WERI-Rb-1 (cell line): ENCODE measurements around the gene AGXT.

Source experiments
- DNase-seq: peaks from one replicate; pipeline ENCODE4 v3.0.0-alpha.2; 2020
- H3K27ac ChIP-seq: fragments of 250-450 bp; sonication (Bioruptor Pico); 2 replicates; pipeline ENCODE4 v1.5.1; 2020; ENCODE audit warnings: mild to moderate bottlenecking, moderate library complexity
- H3K27me3 ChIP-seq: fragments of 250-450 bp; sonication (Bioruptor Pico); 2 replicates; pipeline ENCODE4 v1.5.1; 2021; ENCODE audit warnings: mild to moderate bottlenecking, low read depth, moderate library complexity; ENCODE audit not compliant: insufficient read depth, severe bottlenecking
- H3K36me3 ChIP-seq: fragments of 250-450 bp; sonication (Bioruptor Pico); 2 replicates; pipeline ENCODE4 v1.5.1; 2020; ENCODE audit warnings: mild to moderate bottlenecking, moderate library complexity
- H3K4me3 ChIP-seq: 2 replicates; pipeline ENCODE4 v1.5.1; 2011; ENCODE audit warnings: low read depth, mild to moderate bottlenecking, control low read depth, low read length
- H3K9me3 ChIP-seq: fragments of 250-450 bp; sonication (Bioruptor Pico); 2 replicates; pipeline ENCODE4 v1.5.1; 2021; ENCODE audit warnings: mild to moderate bottlenecking, moderate library complexity; ENCODE audit not compliant: severe bottlenecking
- TF ChIP-seq, protein P1 (sequence below): IDR thresholded peaks from 2 replicates; pipeline ENCODE4 v1.5.1; 2011; ENCODE audit warnings: low read depth, mild to moderate bottlenecking, control low read depth, inconsistent platforms, low read length

AGXT gene

DNA sequence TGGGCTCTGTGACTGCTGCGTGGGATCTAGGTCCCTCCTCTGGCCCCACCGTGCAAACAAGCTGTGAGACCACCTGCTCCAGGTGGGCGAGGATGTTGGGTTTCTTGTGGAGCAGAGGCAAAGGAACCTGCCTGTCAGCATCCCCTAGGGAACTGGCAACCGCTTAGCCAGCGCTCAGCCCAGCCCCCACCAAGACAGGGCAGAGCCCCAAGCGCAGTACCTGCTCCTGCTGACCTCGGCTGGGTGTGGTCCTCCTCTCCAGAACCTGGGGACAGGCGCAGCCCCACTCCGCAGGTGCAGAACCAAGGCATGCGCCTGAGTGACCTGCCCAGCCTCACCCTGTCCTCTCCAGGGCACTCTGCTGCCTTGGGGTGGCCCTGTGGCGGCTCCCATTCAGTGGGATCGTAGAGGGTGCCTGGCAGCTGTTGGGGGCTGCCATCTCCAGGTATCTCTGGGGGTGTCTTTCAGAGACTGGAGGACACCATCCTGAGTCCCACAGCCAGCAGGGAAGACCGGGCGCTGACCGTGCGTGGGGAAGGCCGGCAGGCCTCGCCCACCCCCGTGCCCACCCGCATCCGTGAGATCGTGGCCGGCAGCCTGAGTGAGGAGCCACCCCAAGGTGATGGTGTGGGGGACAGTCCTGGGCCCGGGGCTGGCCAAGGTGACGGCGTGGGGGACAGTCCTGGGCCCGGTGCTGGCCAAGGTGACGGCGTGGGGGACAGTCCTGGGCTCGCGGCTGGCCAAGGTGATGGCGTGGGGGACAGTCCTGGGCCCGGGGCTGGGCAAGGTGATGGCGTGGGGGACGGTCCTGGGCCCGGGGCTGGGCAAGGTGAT, 49.9 kb downstream of the AGXT start:
- no peak overlapping the region for H3K27ac ChIP-seq
- H3K27me3 ChIP-seq, result no peaks in the 10 kb centered on the region
- no peaks in the 10 kb centered on the region for H3K36me3 ChIP-seq
- DNase-seq, result peak; percentile 6
- no peak overlapping the region for H3K4me3 ChIP-seq
- H3K9me3 ChIP-seq, result no peaks in the 10 kb centered on the region
- TF ChIP-seq, protein P1, sequence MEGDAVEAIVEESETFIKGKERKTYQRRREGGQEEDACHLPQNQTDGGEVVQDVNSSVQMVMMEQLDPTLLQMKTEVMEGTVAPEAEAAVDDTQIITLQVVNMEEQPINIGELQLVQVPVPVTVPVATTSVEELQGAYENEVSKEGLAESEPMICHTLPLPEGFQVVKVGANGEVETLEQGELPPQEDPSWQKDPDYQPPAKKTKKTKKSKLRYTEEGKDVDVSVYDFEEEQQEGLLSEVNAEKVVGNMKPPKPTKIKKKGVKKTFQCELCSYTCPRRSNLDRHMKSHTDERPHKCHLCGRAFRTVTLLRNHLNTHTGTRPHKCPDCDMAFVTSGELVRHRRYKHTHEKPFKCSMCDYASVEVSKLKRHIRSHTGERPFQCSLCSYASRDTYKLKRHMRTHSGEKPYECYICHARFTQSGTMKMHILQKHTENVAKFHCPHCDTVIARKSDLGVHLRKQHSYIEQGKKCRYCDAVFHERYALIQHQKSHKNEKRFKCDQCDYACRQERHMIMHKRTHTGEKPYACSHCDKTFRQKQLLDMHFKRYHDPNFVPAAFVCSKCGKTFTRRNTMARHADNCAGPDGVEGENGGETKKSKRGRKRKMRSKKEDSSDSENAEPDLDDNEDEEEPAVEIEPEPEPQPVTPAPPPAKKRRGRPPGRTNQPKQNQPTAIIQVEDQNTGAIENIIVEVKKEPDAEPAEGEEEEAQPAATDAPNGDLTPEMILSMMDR, result no peak

DNA sequence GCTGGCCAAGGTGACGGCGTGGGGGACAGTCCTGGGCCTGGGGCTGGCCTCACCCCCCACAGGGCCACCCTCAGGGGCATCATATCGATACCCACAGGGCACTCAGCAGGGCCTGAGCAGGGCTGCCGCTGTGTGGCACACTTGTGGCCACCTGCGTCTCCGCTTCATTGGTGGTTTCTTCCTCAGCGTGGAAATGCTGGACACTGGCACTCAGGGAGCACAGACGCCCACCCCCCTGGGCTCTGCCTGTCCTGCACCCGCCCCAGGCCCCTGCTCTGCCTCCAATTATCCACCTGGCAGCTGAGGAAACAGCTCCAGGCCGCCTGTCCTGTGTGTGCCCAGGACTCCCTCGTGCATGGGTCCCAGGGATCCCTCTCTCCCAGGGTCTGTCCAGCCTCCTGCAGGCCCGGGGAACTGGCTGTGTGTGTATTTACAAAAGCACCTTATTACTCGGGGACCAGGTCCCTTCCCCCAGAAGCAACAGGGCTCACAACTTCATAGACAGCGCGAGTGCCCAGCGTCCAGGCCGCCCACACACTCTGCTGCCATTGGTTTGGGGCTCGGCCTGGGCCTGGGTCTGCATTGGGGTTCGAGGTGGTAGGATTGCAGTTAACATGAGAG, 50.6 kb downstream of the AGXT start:
- TF ChIP-seq, protein P1, result no peak
- H3K27ac ChIP-seq, result no peak overlapping the region
- no peak overlapping the region for H3K4me3 ChIP-seq
- no peaks in the 10 kb centered on the region for H3K9me3 ChIP-seq
- no peaks in the 10 kb centered on the region for H3K27me3 ChIP-seq
- H3K36me3 ChIP-seq, result no peaks in the 10 kb centered on the region
- DNase-seq, result peak; percentile 5

DNA sequence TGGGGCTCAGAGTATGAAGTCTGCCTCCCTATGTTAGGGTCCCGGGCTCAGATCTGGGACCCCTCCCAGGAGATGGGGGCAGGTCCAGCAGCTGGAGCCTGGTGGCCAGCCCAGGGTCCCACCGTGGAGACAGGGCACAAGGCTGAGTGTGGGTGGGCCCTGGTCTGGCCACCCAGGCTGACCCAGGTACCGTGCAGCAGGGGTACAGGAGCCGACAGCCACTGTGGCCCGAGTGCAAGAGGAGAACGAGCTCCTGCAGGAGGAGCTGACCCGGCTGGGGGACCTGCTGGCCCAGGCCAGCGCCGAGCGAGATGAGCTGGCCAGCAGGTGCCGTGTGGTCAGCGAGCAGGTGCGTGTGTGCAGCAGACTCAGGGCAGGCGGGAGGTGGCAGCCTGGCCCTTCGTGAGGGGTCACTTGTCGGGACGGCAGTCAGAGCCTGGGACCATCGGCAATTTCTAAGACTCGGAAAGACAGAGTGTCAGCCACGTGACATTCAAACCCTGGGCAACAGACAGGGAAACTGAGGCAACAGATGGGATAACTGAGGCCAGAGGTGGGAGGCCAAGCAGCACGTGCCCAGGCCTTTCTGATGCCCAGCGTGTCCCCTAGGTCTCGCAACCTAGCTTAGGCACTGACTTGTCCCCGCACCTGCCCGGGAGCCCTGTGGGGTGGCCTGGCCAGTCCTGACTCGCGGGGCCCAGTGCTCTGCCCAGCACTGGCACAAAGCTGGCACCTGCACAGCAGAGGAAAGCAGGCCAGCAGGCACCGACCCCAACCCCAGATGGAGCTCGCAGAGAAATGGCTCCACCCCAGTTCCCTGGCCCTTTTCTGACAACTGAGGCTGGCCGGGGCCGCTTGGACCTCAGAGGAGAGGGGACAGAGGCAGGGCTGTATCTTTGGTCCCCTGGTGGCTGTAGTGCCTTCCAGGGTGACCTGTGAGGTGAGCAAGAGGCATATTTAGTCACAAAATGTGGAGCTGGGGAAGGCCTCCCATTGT, 51.5 kb downstream of the AGXT start:
- Histone ChIP-seq H3K27ac (no peak overlapping the region), H3K36me3 (no peaks in the 10 kb centered on the region), H3K9me3 (no peaks in the 10 kb centered on the region), H3K4me3 (no peak overlapping the region), H3K27me3 (no peaks in the 10 kb centered on the region)
- TF ChIP-seq, protein P1, result no peak
- DNase-seq, result peak; percentile 4

DNA sequence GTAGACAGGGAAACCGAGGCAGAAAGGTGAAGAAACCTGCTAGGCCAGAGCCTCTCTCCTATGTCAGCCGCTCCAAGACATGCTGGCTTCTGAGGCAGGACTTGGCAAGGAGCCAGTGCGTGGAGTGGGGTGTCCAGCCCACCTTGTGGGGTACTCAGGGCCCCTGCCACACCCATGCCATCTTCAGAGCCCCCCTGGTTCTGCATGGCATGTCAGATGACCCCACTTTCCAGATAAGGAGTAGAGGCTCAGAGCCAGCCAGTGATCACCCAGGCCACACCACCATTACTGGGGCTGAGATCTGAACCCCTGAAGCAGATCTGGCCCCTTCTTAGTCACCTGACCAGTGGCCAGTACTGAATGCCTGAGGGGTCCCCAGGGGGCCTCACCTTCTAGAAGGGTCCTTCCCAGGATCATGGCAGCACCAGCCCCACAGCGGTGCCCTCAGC, 52.2 kb downstream of the AGXT start:
- Histone ChIP-seq H3K36me3 (no peaks in the 10 kb centered on the region), H3K9me3 (no peaks in the 10 kb centered on the region), H3K27me3 (no peaks in the 10 kb centered on the region), H3K4me3 (no peak overlapping the region), H3K27ac (no peak overlapping the region)
- TF ChIP-seq, protein P1, result no peak
- peak; percentile 3 for DNase-seq

DNA sequence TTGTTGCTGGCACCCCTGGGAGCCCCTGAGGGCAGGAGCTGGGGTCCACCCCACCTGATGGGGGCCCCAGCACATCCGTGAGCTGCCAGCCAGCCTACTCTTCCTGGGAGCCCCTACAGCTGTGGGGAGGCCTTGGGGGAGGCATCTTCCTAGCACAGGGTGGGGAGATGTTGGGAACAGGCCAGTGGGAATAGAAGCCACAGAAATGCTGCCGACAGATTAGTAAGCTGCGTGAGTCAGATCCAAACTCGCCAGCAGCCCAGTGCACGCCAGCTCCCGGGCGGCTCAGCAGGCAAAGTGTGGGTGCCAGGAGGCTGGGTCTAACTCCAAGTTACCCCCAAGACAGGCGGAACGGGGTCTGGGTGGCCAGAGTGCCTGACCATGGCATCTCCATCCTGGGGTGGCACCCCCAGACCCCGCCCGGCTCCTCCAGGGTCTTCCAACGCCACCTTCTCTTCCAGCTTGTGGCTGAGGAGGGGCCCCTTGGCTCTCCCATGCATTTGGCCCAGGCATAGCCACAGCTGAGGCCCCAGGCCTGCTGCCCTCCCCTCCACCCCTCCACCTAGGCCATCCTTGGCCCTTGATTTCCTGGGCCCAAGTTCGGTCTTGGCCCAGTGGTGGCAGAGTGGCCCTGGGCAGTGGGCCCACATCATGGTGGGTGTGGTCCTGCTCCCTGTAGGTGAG, 52.8 kb downstream of the AGXT start:
- DNase-seq, result peak; percentile 4
- Histone ChIP-seq H3K4me3 (no peak overlapping the region), H3K9me3 (no peaks in the 10 kb centered on the region), H3K27ac (no peak overlapping the region), H3K36me3 (no peaks in the 10 kb centered on the region), H3K27me3 (no peaks in the 10 kb centered on the region)
- TF ChIP-seq, protein P1, result no peak
